ENCODE results near the gene CFAP53.

Gene CFAP53

GRCh38 chr18:50240080-50240563 lies 26.2 kb downstream of the CFAP53 start:
- no peak for TF ChIP-seq CTCF (IDR thresholded peaks at IDR 0.05)

- no peak for TF ChIP-seq CTCF (IDR thresholded peaks at IDR 0.05)
Measured at GRCh38 chr18:50232419-50232818, 33.9 kb downstream of the CFAP53 start.

- TF ChIP-seq CTCF (IDR thresholded peaks at IDR 0.05): no peak
Measured at GRCh38 chr18:50231621-50232020, 34.7 kb downstream of the CFAP53 start.

- peak; percentile 54 for TF ChIP-seq CTCF (IDR thresholded peaks at IDR 0.05)
Measured at GRCh38 chr18:50218432-50219197, 47.7 kb downstream of the CFAP53 start.

GRCh38 chr18:50209311-50209710 lies 57.0 kb downstream of the CFAP53 start:
- TF ChIP-seq CTCF (IDR thresholded peaks at IDR 0.05): no peak

- TF ChIP-seq CTCF (IDR thresholded peaks at IDR 0.05): no peak
Measured at GRCh38 chr18:50207722-50208121, 58.6 kb downstream of the CFAP53 start.

- TF ChIP-seq CTCF (IDR thresholded peaks at IDR 0.05): peak; percentile 80
Measured at GRCh38 chr18:50203801-50204604, 62.3 kb downstream of the CFAP53 start.
